HG03025 (cell line): ENCODE data around the gene APC.

Source experiments
- ATAC-seq: cut with Tn5 transposase; IDR thresholded peaks from one replicate; pipeline ENCODE4 v1.9.1; 2021; ENCODE audit warnings: mild to moderate bottlenecking, moderate library complexity; ENCODE audit not compliant: unreplicated experiment, low FRiP score

Gene APC

DNA sequence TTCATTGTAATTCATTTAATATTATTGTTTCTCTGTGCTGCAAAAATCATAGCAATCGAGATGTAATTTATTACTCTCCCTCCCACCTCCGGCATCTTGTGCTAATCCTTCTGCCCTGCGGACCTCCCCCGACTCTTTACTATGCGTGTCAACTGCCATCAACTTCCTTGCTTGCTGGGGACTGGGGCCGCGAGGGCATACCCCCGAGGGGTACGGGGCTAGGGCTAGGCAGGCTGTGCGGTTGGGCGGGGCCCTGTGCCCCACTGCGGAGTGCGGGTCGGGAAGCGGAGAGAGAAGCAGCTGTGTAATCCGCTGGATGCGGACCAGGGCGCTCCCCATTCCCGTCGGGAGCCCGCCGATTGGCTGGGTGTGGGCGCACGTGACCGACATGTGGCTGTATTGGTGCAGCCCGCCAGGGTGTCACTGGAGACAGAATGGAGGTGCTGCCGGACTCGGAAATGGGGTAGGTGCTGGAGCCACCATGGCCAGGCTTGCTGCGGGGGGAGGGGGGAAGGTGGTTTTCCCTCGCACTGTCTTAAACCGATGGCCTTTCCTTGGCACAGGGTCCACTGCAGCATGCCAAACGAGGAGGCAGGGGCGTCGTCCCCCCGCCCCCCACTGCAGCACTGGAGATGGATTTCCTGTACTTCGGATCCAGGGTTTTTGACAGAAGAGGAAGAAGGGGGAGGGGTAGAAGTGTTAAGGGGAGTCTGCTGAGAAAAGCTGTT, at the start of gene APC:
TSS of gene APC (plus strand) at position 423 of the 728 bp plus-strand sequence. CDS start 17,006 bp downstream, outside the sequence.
- ATAC-seq, result peak; percentile 99

GRCh38 chr5:112689155-112689909, 48.4 kb upstream of the APC start:
- no peak for ATAC-seq

GRCh38 chr5:112690605-112691338, 46.9 kb upstream of the APC start:
- ATAC-seq, result no peak

DNA sequence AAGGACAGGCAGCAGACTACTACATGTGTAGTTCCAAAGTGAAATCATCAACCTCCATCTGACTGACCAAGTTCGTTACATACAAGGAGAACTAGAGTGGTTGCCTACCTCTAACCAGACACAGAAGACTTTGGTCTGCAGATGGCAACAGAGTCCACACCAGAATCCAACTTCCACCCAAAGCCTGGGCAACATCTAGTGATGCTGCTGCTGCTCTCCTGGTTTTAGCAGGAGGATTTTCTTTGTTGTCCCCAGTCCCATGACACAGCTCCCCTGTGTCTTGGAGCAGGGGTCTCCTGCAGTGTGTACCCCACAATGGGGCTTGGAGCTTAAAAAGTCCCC, 46.4 kb upstream of the APC start:
- ATAC-seq, result no peak

DNA sequence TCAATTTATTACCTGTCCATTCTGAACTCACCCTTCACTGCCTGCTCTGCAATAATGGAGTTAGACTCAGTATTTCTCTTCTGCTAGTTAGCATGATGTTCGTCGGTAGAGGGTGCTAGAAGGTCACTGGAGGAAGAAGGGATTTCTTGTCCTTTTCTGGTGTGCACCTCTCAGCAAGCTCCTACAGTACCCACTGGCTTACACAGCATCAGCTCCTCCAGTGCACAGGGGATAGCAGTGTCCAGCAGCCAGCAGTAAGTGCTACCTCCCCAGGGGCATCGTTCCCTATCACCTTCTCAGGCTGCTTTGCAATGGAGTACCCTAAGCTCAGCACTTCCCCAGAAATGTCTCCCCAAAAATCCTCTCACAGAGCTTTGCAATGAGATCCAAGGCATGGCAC, 45.9 kb upstream of the APC start:
- no peak for ATAC-seq

DNA sequence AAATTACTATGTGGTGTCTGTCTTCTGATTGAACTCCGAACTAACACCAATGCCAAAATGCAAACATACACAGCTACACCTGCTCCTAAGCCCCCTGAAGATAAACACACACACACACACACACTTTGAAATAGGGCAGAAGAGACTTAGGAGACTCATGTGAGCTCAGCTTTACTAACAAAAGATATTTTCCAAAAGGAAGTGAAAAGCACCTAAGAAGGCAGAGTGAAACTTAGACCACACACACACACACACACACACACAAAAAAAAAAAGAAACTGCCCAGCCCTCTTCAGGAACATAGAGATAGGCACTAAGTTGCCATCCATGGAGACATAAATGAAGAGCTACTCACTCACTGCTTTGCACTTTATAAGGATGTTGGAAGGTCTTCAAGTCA, 45.2 kb upstream of the APC start:
- ATAC-seq, result peak; percentile 67

- no peak for ATAC-seq
Observed at GRCh38 chr5:112693301-112693700, 44.4 kb upstream of the APC start.

DNA sequence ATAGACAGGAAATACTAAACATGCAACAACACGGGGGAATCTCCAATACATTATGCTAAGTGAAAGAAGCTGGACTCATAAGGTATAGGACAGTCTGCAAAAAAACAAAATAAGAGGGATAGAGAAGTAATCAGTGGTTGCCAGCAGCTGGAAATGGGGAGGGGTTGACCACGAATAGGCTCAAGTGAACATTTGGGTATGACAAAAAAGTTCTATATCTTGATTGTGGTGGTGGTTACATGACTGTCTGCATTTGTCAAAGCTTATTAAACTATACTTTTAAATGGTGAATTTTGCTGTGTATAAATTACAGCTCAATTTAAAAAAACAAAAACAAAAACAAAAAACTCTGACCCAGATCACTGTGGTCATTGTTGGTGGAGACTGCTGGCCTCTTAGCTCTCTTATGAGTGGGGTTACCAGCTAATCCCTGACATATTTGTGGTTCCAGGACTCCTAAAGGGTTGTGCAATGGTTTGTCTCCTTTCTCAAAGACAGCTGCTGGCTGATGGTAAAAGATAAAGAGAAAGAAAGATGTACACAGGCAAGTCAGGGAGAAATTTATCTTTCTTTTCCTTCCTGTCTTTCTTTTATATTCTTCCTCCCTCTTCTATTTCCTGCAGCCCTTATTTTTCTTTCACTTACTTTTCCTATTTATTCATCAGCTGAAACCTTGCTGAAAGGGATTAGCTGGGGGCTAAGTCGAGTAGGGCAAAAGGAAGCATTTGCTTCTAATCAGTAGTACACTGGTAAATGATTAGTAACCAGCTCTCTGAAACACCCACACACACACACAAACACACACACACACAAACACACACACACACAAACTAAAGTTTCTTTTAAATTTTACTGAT, 42.6 kb upstream of the APC start:
- no peak for ATAC-seq

DNA sequence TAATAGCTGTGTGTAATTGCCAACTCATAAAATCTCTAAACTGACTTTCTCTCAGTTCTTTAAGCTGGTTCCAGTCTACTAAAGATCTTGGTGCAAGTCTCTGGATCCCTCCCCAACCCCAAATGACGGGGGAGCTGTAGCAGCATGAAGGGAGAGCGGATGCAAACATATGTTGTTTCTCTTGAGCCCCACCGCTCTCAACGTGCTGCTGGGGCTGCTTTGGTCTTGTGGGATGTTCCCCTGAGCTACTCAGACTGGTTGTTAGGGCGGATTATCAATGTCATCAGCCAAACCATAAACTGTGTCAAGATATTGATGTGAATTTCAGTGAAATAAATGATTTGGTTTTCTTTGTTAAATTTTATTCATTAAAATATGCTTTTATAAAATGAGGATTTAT, 40.9 kb upstream of the APC start:
- no peak for ATAC-seq

GRCh38 chr5:112697322-112697721, 40.4 kb upstream of the APC start:
- ATAC-seq, result no peak

DNA sequence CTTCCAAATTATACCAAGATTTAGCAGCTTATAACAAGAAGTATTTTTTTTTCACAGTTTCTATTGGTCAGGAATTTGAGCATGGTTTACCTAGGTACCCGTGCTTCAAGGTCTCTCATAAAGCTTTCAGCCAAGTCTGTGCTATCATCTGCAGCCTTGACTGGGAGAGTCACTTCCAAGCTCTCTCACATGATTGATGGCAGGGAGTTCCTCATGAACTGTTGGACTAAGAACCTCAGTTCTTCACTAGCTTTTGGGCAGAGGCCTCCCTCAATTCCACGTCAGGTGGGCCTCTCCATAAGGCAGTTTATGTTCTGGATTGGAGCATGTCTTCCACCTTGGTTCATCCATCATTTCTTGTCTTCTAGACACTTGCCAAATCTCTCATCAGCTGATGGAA, 39.9 kb upstream of the APC start:
- no peak for ATAC-seq

DNA sequence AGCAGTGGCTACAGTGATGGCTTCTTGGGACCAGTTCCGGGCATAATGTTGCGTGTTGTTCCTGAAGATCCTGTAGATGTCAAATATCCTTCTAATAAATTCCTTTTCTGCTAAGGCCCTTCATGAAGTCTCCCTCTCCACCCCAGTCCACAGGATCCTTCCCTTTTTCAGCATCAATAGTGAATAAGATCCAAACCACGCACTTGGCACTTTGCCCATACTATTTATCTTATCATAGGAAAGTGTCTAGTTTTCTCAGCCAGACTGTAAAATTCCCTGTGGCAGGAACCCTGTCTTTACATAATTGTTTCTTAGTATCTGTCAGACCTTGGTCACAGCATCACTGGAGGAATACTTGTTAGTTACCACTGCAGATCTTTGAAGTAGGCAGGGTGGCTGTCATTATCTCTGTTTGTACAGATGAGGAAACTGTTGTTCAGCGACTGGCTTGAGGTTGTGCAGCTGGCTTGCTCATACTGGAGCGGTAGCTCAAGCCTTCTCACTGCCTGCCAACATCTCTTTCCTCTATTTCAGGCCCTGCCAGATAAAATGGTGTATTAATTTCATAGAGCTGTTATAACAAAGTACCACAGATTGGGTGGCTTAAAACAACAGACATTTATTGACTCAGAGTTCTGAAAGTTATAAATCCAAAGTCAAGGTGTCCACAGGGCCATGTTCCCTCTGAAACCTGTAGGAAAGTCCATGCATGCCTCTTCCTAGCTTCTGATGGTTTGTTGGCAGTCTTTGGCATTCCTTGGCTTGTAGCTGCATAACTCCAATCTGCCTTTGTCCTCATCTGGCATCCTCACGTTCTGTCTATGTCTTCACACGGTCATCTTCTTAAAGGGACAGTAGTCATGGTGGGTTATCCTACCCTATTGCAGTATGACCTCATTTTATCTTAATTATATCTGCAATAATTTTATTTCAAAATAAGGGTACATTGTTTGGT, 33.5 kb upstream of the APC start:
- ATAC-seq, result no peak

- ATAC-seq, result no peak
Observed at GRCh38 chr5:112706446-112707016, 31.2 kb upstream of the APC start.

DNA sequence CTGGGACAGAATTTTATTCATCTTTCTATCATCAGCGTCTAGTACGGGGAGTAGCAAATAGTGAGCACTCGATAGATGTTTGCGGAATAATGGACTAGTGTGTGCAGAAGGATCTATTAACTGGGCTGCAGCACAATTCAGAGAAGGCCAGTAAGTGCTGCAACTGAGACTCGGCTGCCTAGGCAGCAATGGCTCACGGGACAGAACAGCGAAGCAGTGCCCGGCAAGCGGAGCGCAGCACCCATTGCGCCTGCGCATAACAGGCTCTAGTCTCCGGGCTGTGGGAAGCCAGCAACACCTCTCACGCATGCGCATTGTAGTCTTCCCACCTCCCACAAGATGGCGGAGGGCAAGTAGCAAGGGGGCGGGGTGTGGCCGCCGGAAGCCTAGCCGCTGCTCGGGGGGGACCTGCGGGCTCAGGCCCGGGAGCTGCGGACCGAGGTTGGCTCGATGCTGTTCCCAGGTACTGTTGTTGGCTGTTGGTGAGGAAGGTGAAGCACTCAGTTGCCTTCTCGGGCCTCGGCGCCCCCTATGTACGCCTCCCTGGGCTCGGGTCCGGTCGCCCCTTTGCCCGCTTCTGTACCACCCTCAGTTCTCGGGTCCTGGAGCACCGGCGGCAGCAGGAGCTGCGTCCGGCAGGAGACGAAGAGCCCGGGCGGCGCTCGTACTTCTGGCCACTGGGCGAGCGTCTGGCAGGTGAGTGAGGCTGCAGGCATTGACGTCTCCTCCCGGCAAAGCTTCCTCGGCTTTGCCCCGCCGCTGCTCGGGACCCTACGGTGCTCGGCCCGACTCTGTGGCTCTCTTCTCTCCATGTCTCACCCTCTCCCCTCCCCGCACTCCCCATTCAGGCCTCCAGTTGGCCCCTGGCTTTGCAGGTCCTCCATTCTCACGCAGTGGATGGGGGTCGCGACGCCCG, 30.2 kb upstream of the APC start:
- ATAC-seq, result peak; percentile 96

GRCh38 chr5:112708103-112708622, 29.5 kb upstream of the APC start:
- ATAC-seq, result no peak

DNA sequence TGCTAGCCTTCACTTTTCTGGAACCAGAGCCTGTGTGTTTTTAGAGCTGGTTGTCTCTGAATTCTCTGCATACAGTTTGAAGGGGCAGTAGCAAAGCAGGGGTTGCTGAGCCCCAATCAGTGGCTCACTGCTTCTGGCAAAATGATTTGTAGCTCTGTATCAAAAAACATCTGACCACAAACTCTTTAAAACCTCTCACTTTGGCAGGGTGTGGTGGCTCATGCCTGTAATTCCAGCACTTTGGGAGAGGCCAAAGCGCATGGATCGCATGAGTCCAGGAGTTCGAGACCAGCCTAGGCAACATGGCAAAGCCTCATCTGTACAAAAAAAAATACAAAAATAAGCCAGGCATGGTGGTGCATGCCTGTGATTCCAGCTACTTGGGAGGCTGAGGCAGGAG, 28.3 kb upstream of the APC start:
- ATAC-seq, result no peak

- no peak for ATAC-seq
Observed at GRCh38 chr5:112710896-112711295, 26.8 kb upstream of the APC start.

DNA sequence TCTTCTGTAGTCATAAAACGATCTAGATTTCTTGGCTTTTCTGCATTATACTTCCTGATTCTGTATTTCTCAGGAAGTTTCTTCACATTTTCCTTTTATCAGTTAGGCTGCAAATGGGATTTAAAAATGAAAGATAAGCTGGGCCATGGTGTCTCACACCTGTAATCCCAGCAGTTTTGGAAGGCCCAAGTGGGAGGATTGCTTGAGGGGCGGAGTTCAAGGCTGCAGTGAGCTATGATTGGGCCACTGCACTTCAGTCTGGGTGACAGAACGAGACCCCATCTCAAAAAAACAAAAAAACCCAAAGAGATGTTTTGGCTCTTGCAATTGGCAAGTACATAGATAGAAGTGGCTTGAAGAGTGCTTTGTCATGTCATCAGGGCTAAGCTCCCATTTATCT, 26.2 kb upstream of the APC start:
- ATAC-seq, result no peak
